Thoracic aorta (tissue), 2 donors: Measurements from ENCODE around the gene IGF2BP3. TPM values are rescaled to one million over a fixed set of nuclear protein-coding genes. Genes with fewer than 3 reads are reported as not detected.
"Not testable (repeated sequence)": the region's sequence is repeated elsewhere in the genome, so short reads cannot be mapped to it uniquely, and the experiment has no call there.

Source experiments
- ATAC-seq: fragments of 150-250 bp; one replicate; pipeline ENCODE4 v1.8.0; 2017; ENCODE audit warnings: low read depth; ENCODE audit not compliant: insufficient number of reproducible peaks, low FRiP score
- DNase-seq: peaks from one replicate; pipeline ENCODE4 v3.0.0-alpha.2; 2020; ENCODE audit warnings: low spot score
- H3K27ac ChIP-seq, 2 donors: fragments of 200-600 bp; sonication (generic); 1 replicate in 1 of 2; 2 replicates in 1 of 2; pipeline ENCODE4 v1.5.1; 2016; ENCODE audit warnings: mild to moderate bottlenecking in 2 of 2, moderate library complexity in 2 of 2
- H3K27me3 ChIP-seq: fragments of 200-600 bp; sonication (generic); replicated peaks from 2 replicates; pipeline ENCODE4 v1.6.0; 2016; ENCODE audit warnings: mild to moderate bottlenecking; ENCODE audit not compliant: insufficient read depth
- H3K36me3 ChIP-seq: fragments of 200-600 bp; sonication (generic); one replicate; pipeline ENCODE4 v1.5.1; 2016
- H3K4me1 ChIP-seq, 2 donors: fragments of 200-600 bp; sonication (generic); 1 replicate in 1 of 2; 2 replicates in 1 of 2; pipeline versions ENCODE4 v1.5.1 to v1.6.0; 2016; ENCODE audit warnings: low read depth in 2 of 2, mild to moderate bottlenecking in 1 of 2; ENCODE audit not compliant: control insufficient read depth in 1 of 2
- H3K4me3 ChIP-seq: fragments of 200-600 bp; sonication (generic); 2 replicates; pipeline ENCODE4 v1.5.1; 2016; ENCODE audit warnings: mild to moderate bottlenecking
- H3K9me3 ChIP-seq: fragments of 200-600 bp; sonication (generic); 2 replicates; pipeline ENCODE4 v1.5.1; 2016
- total RNA-seq, 2 donors: library from RNA; depleted of rRNA; stranded (reverse); fragments of >200 nt; gene quantifications; one replicate each; pipeline versions ENCODE4 v1.1.0 to v1.2.3, GENCODE V29; 2016
- TF ChIP-seq, protein P1 (sequence below): fragments of 200-600 bp; sonication (generic); IDR thresholded peaks from one replicate; pipeline ENCODE4 v1.5.1; 2019; ENCODE audit warnings: antibody characterized with exemption

IGF2BP3 gene
- total RNA-seq, 2 donors from 2014 or later = 0.27 to 8.1 TPM

DNA sequence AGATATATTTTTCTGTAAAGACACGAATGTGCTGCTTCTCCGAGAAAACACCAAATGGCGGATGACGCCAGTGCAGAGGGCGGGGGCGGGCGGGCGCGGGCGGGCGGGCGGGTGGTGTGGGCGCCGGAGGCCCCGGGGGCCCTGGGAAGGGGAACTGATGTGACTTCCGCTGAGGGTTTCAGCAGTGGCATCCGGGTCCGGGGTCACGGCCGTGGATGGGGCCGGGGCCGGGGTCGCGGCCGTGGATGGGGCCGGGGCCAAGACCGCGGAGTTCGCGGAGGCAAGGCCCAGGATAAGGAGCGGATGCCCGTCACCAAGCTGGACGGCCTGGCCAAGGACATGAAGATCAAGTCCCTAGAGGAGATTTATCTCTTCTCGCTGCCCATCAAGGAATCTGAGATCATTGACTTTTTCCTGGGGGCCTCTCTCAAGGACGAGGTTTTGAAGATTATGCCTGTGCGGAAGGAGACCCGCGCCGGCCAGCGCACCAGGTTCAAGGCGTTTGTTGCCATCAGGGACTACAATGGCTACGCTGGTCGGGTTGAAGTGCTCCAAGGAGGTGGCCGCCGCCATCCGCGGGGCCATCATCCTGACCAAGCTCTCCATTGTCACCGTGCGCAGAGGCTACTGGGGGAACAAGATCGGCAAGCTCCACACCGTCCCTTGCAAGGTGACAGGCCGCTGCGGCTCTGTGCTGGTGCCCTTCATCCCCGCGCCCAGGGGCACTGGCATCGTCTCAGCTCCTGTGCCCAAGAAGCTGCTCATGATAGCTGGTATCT is 20.3 kb upstream of the IGF2BP3 start:
- Histone ChIP-seq H3K27me3 (no peaks in the 10 kb centered on the region), H3K4me1 (no peaks in the 10 kb centered on the region), H3K9me3 (no peaks in the 10 kb centered on the region), H3K4me3 (peak overlapping the region; percentile 74), H3K27ac (no peak overlapping the region), H3K36me3 (no peaks in the 10 kb centered on the region)
- ATAC-seq = no peak
- no peak for DNase-seq
- TF ChIP-seq, protein P1, sequence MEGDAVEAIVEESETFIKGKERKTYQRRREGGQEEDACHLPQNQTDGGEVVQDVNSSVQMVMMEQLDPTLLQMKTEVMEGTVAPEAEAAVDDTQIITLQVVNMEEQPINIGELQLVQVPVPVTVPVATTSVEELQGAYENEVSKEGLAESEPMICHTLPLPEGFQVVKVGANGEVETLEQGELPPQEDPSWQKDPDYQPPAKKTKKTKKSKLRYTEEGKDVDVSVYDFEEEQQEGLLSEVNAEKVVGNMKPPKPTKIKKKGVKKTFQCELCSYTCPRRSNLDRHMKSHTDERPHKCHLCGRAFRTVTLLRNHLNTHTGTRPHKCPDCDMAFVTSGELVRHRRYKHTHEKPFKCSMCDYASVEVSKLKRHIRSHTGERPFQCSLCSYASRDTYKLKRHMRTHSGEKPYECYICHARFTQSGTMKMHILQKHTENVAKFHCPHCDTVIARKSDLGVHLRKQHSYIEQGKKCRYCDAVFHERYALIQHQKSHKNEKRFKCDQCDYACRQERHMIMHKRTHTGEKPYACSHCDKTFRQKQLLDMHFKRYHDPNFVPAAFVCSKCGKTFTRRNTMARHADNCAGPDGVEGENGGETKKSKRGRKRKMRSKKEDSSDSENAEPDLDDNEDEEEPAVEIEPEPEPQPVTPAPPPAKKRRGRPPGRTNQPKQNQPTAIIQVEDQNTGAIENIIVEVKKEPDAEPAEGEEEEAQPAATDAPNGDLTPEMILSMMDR = no peak

DNA sequence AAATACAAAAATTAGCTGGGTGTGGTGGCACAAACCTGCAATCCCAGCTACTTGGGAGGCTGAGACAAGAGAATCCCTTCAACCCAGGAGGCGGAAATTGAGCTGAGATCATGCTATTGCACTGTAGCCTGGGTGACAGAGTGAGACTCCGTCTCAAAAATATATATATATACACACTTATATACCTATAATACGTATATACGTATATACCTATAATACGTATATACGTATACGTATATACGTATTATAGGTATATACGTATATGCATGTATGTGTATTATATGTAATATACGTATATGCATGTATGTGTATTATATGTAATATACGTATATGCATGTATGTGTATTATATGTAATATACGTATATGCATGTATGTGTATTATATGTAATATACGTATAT is 18.4 kb upstream of the IGF2BP3 start:
- DNase-seq, H3K4me3 ChIP-seq, H3K27me3 ChIP-seq, H3K4me1 ChIP-seq, H3K27ac ChIP-seq, H3K9me3 ChIP-seq, ATAC-seq, H3K36me3 ChIP-seq: not testable (repeated sequence)

DNA sequence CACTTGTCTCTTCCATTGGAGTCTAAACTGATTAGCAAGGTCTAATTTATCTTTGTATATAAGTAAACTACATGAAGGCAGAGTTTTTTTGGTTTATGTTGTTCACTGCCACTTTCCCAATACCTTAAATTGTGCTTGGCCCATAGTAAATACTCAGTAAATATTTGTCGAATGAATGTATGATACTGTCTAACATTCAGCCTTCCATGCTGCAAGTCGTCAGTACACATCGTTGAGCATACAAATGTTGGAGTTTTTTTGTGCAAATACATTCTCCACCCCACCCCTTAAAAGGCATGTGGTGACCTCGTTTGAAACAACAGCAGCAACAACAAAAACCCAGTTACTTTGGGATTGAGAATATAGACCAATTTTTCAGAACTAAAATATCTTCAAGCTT is 17.4 kb upstream of the IGF2BP3 start:
- no peak overlapping the region for H3K27ac ChIP-seq
- H3K4me3 ChIP-seq = no peak overlapping the region
- no peaks in the 10 kb centered on the region for H3K4me1 ChIP-seq
- no peaks in the 10 kb centered on the region for H3K27me3 ChIP-seq
- H3K9me3 ChIP-seq = no peaks in the 10 kb centered on the region
- DNase-seq (no peak), ATAC-seq (no peak)
- no peaks in the 10 kb centered on the region for H3K36me3 ChIP-seq
- TF ChIP-seq, protein P1 = no peak

DNA sequence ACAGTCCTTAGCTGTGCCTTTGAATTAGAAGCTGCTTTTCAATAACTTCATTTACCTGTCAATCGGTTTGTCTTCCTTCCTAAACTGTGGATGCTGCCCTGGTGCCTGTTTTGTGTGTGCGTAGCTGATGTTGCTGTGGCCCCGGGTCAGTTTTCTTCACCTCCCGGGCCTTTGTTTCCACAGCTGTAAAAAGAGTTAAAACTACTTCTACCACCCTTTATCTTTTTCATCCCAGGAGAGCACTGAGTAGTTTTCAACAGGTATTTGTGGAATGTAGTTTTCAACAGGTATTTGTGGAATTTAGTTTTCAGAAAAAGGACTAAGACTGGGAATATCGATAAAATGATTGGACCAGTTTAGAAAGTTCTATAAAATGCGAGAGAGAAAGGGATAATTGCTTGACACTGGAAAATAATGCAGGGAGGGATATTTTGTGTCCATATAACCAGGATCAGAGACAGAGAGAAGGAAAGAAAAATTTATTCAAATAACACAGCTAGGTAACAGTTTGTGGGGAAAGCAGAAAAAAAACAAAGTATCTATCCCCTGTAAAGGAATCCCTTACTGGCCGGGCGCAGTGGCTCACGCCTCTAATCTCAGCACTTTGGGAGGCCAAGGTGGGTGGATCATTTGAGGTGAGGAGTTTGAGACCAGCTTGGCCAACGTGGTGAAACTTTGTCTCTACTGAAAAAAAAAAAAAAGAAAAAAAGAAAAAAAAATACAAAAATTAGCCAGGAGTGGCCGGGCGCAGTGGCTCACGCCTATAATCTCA is 15.9 kb upstream of the IGF2BP3 start:
- Histone ChIP-seq H3K36me3 (no peaks in the 10 kb centered on the region), H3K27ac (no peak overlapping the region), H3K4me3 (no peak overlapping the region), H3K27me3 (no peaks in the 10 kb centered on the region), H3K4me1 (no peaks in the 10 kb centered on the region), H3K9me3 (no peaks in the 10 kb centered on the region)
- TF ChIP-seq, protein P1 = no peak
- DNase-seq (no peak), ATAC-seq (no peak)

DNA sequence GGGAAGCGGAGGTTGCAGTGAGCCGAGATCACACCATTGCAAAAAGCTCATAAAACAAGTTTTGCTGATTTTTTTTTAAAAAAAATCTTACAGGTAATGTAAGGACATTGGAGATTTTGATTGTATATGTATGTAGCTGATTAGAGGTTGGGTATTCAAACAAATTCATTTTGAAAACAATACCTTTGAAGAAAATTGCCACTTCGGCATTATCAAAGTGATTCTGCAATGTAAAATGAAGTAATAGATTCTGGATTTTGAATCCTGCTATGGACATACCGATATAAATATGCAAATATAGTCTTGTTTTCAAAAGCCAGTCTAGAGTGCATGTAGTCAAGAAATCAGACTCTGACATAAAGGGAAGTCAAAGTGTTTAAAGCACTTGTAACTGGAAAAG is 12.4 kb upstream of the IGF2BP3 start:
- H3K27ac ChIP-seq = no peak overlapping the region
- DNase-seq = no peak
- no peaks in the 10 kb centered on the region for H3K4me1 ChIP-seq
- no peak for ATAC-seq
- H3K4me3 ChIP-seq = no peak overlapping the region
- no peaks in the 10 kb centered on the region for H3K36me3 ChIP-seq
- no peaks in the 10 kb centered on the region for H3K9me3 ChIP-seq
- TF ChIP-seq, protein P1 = no peak
- peaks cover 4% of the 10 kb centered on the region for H3K27me3 ChIP-seq
